T-helper 1 cell treated with Interleukin-12 subunit alpha and Interleukin-12 subunit beta and Interleukin-4 antibody, amounts not matched to agents 30 μg/mL and 1 μg/mL, for 36 hours (primary cell): ENCODE measurements around the gene LY6G5C.

ENCODE experiments used
- H3K27ac Mint-ChIP-seq: one replicate; pipeline ENCODE4 v1.8.0; 2021; ENCODE audit warnings: mild to moderate bottlenecking, mixed read lengths
- H3K27me3 Mint-ChIP-seq: one replicate; pipeline ENCODE4 v1.8.0; 2021; ENCODE audit warnings: low read depth, mixed read lengths
- H3K36me3 Mint-ChIP-seq: one replicate; pipeline ENCODE4 v1.8.0; 2021; ENCODE audit warnings: low read depth, mixed read lengths
- H3K4me1 Mint-ChIP-seq: one replicate; pipeline ENCODE4 v1.8.0; 2021; ENCODE audit warnings: low read depth, mixed read lengths
- H3K4me3 Mint-ChIP-seq: one replicate; pipeline ENCODE4 v1.8.0; 2021; ENCODE audit warnings: mild to moderate bottlenecking, moderate library complexity, mixed read lengths
- H3K9me3 Mint-ChIP-seq: one replicate; pipeline ENCODE4 v1.8.0; 2021; ENCODE audit warnings: mixed read lengths

Gene LY6G5C

DNA sequence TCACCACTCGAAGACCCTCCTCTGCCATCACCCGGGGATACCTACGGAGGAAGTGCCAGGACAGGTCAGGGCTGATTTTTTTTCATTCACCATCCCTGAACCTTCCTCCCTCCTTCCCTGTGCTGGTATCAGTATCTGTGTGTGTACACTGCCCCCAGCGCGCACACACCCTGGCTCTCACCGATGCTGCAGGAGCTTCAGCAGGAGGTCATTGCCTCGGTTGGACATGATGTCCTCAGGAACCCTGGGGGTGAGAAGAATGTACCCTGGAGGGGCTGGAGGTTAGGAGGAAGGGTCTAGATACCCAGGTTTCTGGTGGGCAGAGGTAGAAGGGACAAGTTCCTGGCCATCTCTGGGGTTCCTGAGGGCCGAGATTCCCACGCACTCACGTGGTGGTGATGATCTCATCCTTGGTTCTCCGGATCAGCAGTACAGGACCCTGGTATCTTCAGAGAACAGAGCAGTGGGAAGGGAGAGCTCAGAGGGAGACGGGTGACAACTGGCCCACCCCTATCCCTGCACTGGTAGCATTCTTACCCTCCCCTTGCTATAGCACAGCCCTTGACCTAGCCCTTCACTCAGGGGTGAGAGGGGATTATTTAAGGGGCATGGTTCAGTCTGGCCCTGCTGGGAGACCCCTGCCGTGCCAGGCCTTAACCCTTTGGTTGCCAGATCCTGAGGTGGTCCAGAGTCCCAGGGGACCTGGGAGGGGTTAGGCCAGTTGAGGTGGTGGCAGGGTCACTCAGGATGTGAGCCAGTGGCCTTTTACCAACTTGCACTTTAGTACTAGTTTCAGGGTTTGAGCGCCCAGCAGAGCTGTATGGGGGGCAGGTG lies 7.2 kb upstream of the LY6G5C start:
- H3K36me3 Mint-ChIP-seq, result peaks cover 37% of the 10 kb centered on the region
- no peaks in the 10 kb centered on the region for H3K27me3 Mint-ChIP-seq
- no peaks in the 10 kb centered on the region for H3K4me1 Mint-ChIP-seq
- no peak overlapping the region for H3K27ac Mint-ChIP-seq
- no peaks in the 10 kb centered on the region for H3K9me3 Mint-ChIP-seq
- no peak overlapping the region for H3K4me3 Mint-ChIP-seq

DNA sequence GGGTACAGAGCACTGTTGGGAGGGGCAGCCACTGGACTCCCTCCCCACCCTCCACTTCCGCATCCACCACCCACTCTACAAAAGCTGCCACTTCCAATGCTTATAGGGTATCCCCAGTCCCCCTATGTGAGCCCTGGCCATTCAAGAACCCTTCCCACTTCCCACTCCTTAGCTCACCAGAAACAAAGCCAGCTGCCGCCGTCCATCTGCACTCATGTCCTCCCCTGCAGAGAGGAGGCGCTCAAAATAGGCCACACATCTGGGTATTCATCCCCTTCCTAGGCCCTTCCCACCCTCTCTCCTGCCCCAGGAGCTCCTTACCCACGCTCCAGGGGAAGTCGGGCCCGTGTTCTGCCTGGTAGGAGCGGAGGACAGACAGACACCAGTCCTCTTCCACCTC lies 6.5 kb upstream of the LY6G5C start:
- no peaks in the 10 kb centered on the region for H3K4me1 Mint-ChIP-seq
- no peak overlapping the region for H3K4me3 Mint-ChIP-seq
- no peaks in the 10 kb centered on the region for H3K9me3 Mint-ChIP-seq
- no peak overlapping the region for H3K27ac Mint-ChIP-seq
- H3K27me3 Mint-ChIP-seq, result no peaks in the 10 kb centered on the region
- peaks cover 31% of the 10 kb centered on the region for H3K36me3 Mint-ChIP-seq

DNA sequence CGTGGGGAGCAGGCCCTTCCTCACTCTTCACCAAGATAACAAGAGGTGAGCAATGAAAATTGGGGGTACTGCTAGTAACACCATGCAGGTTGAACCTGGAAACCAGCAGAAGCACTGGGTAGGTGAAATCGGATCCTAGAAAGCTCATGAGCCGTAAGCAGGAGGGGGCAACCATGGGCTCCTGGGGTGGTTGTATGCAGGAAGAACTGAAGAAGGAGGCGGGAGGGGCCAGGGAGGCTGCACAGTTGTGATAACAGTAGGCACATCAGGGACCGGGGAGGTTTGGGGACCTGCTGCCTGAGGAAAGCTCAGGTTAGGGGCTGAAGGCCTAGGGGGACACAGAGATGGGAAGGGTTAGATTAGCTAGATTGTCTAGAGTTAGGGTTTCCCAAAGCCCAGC lies 5.6 kb upstream of the LY6G5C start:
- peaks cover 31% of the 10 kb centered on the region for H3K36me3 Mint-ChIP-seq
- peaks cover 1% of the 10 kb centered on the region for H3K4me1 Mint-ChIP-seq
- no peak overlapping the region for H3K27ac Mint-ChIP-seq
- no peaks in the 10 kb centered on the region for H3K9me3 Mint-ChIP-seq
- no peak overlapping the region for H3K4me3 Mint-ChIP-seq
- H3K27me3 Mint-ChIP-seq, result no peaks in the 10 kb centered on the region

GRCh38 chr6:31683591-31683990 lies 2.7 kb upstream of the LY6G5C start:
- Mint-ChIP-seq H3K36me3 (peaks cover 19% of the 10 kb centered on the region), H3K4me1 (peaks cover 18% of the 10 kb centered on the region), H3K4me3 (no peak overlapping the region), H3K27me3 (no peaks in the 10 kb centered on the region), H3K27ac (no peak overlapping the region), H3K9me3 (no peaks in the 10 kb centered on the region)

GRCh38 chr6:31681135-31681671 lies 336 bp upstream of the LY6G5C start:
- Mint-ChIP-seq H3K27me3 (no peaks in the 10 kb centered on the region), H3K4me3 (peak overlapping the region; percentile 81), H3K4me1 (peaks cover 24% of the 10 kb centered on the region), H3K27ac (peak overlapping the region; percentile 76), H3K36me3 (peaks cover 8% of the 10 kb centered on the region), H3K9me3 (no peaks in the 10 kb centered on the region)

DNA sequence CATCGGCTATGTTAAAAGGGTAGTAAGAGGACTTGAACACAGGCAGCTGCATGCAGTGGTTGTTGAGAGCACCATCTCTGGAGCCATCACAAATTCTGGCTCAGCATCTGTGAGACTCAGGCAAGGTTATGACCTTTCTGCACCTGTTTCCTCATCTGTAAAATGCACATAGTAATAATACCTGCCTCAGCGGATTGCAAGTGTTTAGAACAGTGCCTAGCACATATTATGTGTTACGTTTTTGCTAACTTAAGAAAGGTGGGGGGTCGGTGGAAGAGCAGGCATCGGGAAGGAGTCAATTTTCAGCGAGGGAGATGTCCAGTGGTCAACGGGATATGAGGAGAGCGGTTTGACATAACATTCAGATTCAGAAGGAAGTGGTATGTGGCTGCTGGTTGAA lies 2.9 kb downstream of the LY6G5C start:
- no peaks in the 10 kb centered on the region for H3K9me3 Mint-ChIP-seq
- H3K4me1 Mint-ChIP-seq, result peaks cover 24% of the 10 kb centered on the region
- H3K27ac Mint-ChIP-seq, result no peak overlapping the region
- no peaks in the 10 kb centered on the region for H3K27me3 Mint-ChIP-seq
- H3K4me3 Mint-ChIP-seq, result no peak overlapping the region
- H3K36me3 Mint-ChIP-seq, result peaks cover 8% of the 10 kb centered on the region

DNA sequence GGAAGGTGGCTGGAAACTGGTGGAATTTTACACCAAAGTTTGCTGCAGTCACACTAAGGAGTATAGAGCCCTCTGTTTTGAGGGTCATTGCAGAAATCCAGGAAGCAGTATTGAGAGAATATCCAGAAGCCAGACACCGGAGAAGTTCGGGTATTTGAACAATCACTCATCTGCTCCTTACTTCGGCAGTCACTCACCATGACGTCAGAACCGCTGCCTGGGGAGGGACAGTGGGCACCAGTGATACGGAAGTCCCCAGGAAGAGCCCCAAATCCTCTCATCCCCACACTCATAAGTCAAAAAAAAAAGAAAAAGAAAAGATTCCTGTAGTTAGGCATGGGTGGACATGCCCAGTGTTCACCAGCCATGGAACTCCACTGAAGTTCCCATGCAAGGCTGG lies 4.0 kb downstream of the LY6G5C start:
- H3K9me3 Mint-ChIP-seq, result no peaks in the 10 kb centered on the region
- H3K27ac Mint-ChIP-seq, result no peak overlapping the region
- peaks cover 16% of the 10 kb centered on the region for H3K36me3 Mint-ChIP-seq
- H3K4me3 Mint-ChIP-seq, result no peak overlapping the region
- no peaks in the 10 kb centered on the region for H3K27me3 Mint-ChIP-seq
- peaks cover 24% of the 10 kb centered on the region for H3K4me1 Mint-ChIP-seq

- Mint-ChIP-seq H3K36me3 (peaks cover 18% of the 10 kb centered on the region), H3K4me1 (peaks cover 22% of the 10 kb centered on the region), H3K4me3 (no peak overlapping the region)
Observed at GRCh38 chr6:31676322-31676903, 4.5 kb downstream of the LY6G5C start.

DNA sequence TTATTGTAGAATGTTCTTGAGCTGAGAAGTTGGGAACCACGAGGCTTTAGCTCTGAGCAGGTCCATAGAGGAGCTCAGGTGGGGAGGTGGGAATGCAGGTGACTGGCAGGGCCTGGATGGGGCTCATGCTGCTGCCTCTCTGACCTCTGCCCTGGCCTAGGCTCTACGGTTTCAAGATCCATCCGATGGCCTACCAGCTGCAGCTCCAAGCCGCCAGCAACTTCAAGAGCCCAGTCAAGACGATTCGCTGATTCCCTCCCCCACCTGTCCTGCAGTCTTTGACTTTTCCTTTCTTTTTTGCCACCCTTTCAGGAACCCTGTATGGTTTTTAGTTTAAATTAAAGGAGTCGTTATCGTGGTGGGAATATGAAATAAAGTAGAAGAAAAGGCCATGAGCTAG lies 11.2 kb downstream of the LY6G5C start, which contains the start of gene LY6G5B:
Gene LY6G5B, plus strand, starts transcription at position 301 of the 400 bp plus-strand sequence. CDS start 975 bp downstream, outside the sequence.
- no peak within 1 kb of the TSS for H3K4me3 Mint-ChIP-seq
- no peaks in the 10 kb centered on the region for H3K9me3 Mint-ChIP-seq
- H3K4me1 Mint-ChIP-seq, result peaks cover 24% of the 10 kb centered on the region
- peaks cover 67% of the 10 kb centered on the region for H3K36me3 Mint-ChIP-seq
- H3K27ac Mint-ChIP-seq, result no peak within 1 kb of the TSS
- no peaks in the 10 kb centered on the region for H3K27me3 Mint-ChIP-seq

More at GRCh38 chr6:31676322-31676903, 4.5 kb downstream of the LY6G5C start:
- no peaks in the 10 kb centered on the region for H3K9me3 Mint-ChIP-seq
- H3K27me3 Mint-ChIP-seq, result no peaks in the 10 kb centered on the region
- H3K27ac Mint-ChIP-seq, result no peak overlapping the region

GRCh38 chr6:31666337-31666965 lies 14.4 kb downstream of the LY6G5C start:
- peak overlapping the region; percentile 95 for H3K27ac Mint-ChIP-seq
- H3K36me3 Mint-ChIP-seq, result peaks cover 75% of the 10 kb centered on the region
- peak overlapping the region; percentile 95 for H3K4me3 Mint-ChIP-seq
- no peaks in the 10 kb centered on the region for H3K9me3 Mint-ChIP-seq
- H3K27me3 Mint-ChIP-seq, result no peaks in the 10 kb centered on the region
- H3K4me1 Mint-ChIP-seq, result peaks cover 45% of the 10 kb centered on the region

DNA sequence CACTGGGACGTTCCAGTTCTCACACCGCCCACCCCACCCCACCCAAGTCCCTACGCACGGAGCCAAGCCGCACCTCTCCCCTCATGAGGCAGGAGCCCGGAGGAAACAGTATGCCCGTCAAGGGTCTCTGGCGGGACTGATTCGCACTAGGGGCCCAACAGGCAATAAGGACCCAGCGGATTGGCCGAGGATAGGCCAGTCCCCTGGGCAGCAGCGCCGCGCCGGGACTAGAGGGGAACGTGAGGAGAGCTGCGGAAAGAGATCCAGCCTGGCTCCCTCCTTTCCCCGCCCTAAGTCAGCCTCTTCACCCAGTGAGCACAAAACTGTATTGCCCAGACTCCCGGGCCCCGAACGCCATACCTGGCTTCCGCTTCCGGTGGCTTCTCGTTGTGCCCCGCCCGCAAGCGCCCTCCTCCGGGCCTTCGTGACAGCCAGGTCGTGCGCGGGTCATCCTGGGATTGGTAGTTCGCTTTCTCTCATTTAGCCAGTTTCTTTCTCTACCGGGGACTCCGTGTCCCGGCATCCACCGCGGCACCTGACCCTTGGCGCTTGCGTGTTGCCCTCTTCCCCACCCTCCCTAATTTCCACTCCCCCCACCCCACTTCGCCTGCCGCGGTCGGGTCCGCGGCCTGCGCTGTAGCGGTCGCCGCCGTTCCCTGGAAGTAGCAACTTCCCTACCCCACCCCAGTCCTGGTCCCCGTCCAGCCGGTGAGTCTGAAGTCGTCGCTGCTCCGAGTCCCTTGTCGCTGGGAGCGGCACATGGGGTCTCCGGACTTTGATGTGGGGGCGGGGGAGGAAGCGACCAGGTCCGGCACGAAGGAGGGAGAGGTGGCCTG lies 15.1 kb downstream of the LY6G5C start, which contains the start of gene CSNK2B:
Gene CSNK2B, plus strand, starts transcription at position 580 of the 836 bp plus-strand sequence. CDS start 752 bp downstream, outside the sequence.
- H3K36me3 Mint-ChIP-seq, result peaks cover 74% of the 10 kb centered on the region
- H3K4me3 Mint-ChIP-seq, result peak within 1 kb of the TSS; percentile 95
- peak within 1 kb of the TSS; percentile 95 for H3K27ac Mint-ChIP-seq
- H3K4me1 Mint-ChIP-seq, result peaks cover 50% of the 10 kb centered on the region
- H3K9me3 Mint-ChIP-seq, result no peaks in the 10 kb centered on the region
- H3K27me3 Mint-ChIP-seq, result no peaks in the 10 kb centered on the region

GRCh38 chr6:31664790-31665500 lies 15.9 kb downstream of the LY6G5C start, which contains the start of gene GPANK1:
GPANK1 (minus strand) TSS chr6:31664997; CDS start chr6:31664478, 519 bp downstream.
- H3K9me3 Mint-ChIP-seq, result no peaks in the 10 kb centered on the region
- H3K27me3 Mint-ChIP-seq, result no peaks in the 10 kb centered on the region
- peaks cover 52% of the 10 kb centered on the region for H3K4me1 Mint-ChIP-seq
- H3K27ac Mint-ChIP-seq, result peak within 1 kb of the TSS; percentile 95
- H3K36me3 Mint-ChIP-seq, result peaks cover 69% of the 10 kb centered on the region
- peak within 1 kb of the TSS; percentile 95 for H3K4me3 Mint-ChIP-seq
